Progenitor cell of endocrine pancreas (in vitro differentiated cells): ENCODE data around the gene KLF14. TPM values are rescaled to one million over a fixed set of nuclear protein-coding genes. Genes with fewer than 3 reads are reported as not detected.
"Not testable (repeated sequence)": the region's sequence is repeated elsewhere in the genome, so short reads cannot be mapped to it uniquely, and the experiment has no call there.

Experiments
- DNase-seq: peaks from one replicate; pipeline ENCODE4 v3.0.0; 2021; ENCODE audit warnings: low spot score; ENCODE audit not compliant: unreplicated experiment
- H3K27ac Mint-ChIP-seq: 2 replicates; pipeline ENCODE4 v1.8.0; 2021; ENCODE audit warnings: mild to moderate bottlenecking, moderate library complexity, mixed read lengths
- H3K27me3 Mint-ChIP-seq: 2 replicates; pipeline ENCODE4 v1.8.0; 2021; ENCODE audit warnings: mixed read lengths
- H3K36me3 Mint-ChIP-seq: 2 replicates; pipeline ENCODE4 v1.8.0; 2022; ENCODE audit warnings: mixed read lengths; ENCODE audit not compliant: insufficient read depth
- H3K4me1 Mint-ChIP-seq: 2 replicates; pipeline ENCODE4 v1.8.0; 2021; ENCODE audit warnings: low read depth, mixed read lengths
- H3K4me3 Mint-ChIP-seq: 2 replicates; pipeline ENCODE4 v1.8.0; 2021; ENCODE audit warnings: low read depth, mild to moderate bottlenecking, moderate library complexity, mixed read lengths
- H3K9me3 Mint-ChIP-seq: 2 replicates; pipeline ENCODE4 v1.8.0; 2021; ENCODE audit warnings: low read depth, mixed read lengths
- total RNA-seq: library from RNA; stranded (reverse); gene quantifications from 2 replicates; pipeline ENCODE4 v1.2.1, GENCODE V29; 2021
- TF ChIP-seq, protein P1 (sequence below): fragments of 200-600 bp; sonication (generic); IDR thresholded peaks from one replicate; pipeline ENCODE4 v1.5.0; 2021; ENCODE audit warnings: antibody characterized with exemption, mild to moderate bottlenecking; ENCODE audit not compliant: unreplicated experiment

The KLF14 gene
- total RNA-seq, 1 donor from 2014 or later = 0.14 TPM

DNA sequence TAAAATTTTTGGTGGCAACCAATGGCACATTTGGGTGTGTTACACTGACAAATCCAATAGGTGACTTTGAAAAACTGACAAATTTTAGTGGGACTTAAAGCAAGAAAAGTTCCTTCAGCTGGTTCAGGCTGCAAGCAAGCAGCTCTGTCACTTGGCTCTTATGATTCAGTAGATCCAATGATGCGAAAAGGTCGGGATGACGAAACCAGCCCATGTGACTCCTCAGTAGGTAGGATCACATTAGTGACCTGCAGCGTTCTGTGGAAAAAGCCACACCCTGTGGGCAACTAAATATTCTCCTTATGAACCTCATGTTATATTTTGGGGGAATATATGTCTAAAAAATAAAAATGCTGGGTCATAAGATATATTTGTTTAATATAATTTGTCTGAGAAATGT, 34.3 kb downstream of the KLF14 start:
- H3K4me3 Mint-ChIP-seq = no peak overlapping the region
- no peak overlapping the region for H3K27ac Mint-ChIP-seq
- no peak for DNase-seq
- TF ChIP-seq, protein P1, sequence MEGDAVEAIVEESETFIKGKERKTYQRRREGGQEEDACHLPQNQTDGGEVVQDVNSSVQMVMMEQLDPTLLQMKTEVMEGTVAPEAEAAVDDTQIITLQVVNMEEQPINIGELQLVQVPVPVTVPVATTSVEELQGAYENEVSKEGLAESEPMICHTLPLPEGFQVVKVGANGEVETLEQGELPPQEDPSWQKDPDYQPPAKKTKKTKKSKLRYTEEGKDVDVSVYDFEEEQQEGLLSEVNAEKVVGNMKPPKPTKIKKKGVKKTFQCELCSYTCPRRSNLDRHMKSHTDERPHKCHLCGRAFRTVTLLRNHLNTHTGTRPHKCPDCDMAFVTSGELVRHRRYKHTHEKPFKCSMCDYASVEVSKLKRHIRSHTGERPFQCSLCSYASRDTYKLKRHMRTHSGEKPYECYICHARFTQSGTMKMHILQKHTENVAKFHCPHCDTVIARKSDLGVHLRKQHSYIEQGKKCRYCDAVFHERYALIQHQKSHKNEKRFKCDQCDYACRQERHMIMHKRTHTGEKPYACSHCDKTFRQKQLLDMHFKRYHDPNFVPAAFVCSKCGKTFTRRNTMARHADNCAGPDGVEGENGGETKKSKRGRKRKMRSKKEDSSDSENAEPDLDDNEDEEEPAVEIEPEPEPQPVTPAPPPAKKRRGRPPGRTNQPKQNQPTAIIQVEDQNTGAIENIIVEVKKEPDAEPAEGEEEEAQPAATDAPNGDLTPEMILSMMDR = no peak
- no peaks in the 10 kb centered on the region for H3K36me3 Mint-ChIP-seq
- H3K4me1 Mint-ChIP-seq = no peaks in the 10 kb centered on the region
- H3K27me3 Mint-ChIP-seq = peaks cover 3% of the 10 kb centered on the region
- H3K9me3 Mint-ChIP-seq = no peaks in the 10 kb centered on the region

DNA sequence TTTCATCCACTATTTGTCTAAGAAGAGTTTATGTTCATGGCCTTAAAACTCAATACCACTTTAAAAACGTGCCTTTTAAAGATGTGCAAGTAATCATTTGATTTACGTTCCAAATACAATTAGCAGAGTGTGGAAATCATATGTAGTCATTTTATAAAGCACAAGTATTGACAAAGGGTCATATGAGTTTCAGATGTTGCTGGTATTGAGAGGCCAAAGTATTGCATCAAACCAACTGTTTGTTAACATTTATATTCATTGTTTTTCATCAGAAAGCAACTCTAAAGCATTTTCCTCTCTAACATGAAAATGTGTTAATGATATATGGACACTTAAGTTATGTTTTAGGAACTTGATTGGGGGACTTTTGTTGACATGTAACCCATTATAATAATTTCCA, 36.2 kb downstream of the KLF14 start:
- H3K27me3 Mint-ChIP-seq = peaks cover 3% of the 10 kb centered on the region

DNA sequence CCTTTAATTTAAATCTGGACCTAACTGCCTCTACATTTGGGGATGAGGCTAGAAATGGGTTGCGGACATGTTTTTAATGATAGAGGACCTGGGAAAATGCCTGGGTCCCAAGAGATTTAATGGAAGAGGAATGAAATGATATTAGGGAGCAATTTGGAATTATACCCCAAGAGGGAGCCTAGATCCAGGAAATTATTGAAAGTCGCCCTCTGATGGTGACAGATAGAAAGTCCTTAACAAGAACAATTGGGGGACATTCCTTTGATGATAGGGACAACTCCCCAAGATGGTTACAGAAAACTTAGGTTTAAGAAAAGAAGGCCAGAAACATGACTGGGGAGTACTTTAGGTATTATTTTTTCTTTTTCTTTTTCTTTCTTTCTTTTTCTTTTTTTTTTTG, 38.2 kb downstream of the KLF14 start:
- H3K27me3 Mint-ChIP-seq = no peaks in the 10 kb centered on the region
- H3K36me3 Mint-ChIP-seq = no peaks in the 10 kb centered on the region
- no peak overlapping the region for H3K4me3 Mint-ChIP-seq
- H3K9me3 Mint-ChIP-seq = peaks cover 3% of the 10 kb centered on the region
- no peak overlapping the region for H3K27ac Mint-ChIP-seq
- DNase-seq = no peak
- no peaks in the 10 kb centered on the region for H3K4me1 Mint-ChIP-seq
- TF ChIP-seq, protein P1 = peak; percentile 45

More for the DNA sequence above, 36.2 kb downstream of the KLF14 start:
- no peaks in the 10 kb centered on the region for H3K9me3 Mint-ChIP-seq
- no peak for DNase-seq
- TF ChIP-seq, protein P1 = no peak
- H3K4me1 Mint-ChIP-seq = no peaks in the 10 kb centered on the region
- H3K36me3 Mint-ChIP-seq = no peaks in the 10 kb centered on the region
- H3K27ac Mint-ChIP-seq = no peak overlapping the region
- no peak overlapping the region for H3K4me3 Mint-ChIP-seq

DNA sequence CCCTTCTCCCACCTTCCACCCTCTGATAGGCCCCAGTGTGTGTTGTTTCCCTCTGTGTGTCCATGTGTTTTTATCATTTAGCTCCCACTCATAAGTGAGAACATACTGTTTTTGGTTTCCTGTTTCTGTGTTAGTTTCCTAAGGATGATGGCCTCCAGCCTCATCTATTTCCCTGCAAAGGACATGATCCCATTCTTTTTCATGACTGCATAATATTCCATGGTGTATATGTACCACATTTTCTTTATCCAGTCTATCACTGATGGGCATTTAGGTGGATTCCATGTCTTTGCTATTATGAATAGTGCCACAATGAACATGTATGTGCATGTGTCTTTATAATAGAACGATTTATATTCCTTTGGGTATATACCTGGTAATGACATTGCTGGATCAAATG, 41.6 kb downstream of the KLF14 start:
- not testable (repeated sequence) for H3K4me1 Mint-ChIP-seq, DNase-seq, H3K36me3 Mint-ChIP-seq, H3K4me3 Mint-ChIP-seq, H3K27me3 Mint-ChIP-seq, H3K27ac Mint-ChIP-seq, H3K9me3 Mint-ChIP-seq

DNA sequence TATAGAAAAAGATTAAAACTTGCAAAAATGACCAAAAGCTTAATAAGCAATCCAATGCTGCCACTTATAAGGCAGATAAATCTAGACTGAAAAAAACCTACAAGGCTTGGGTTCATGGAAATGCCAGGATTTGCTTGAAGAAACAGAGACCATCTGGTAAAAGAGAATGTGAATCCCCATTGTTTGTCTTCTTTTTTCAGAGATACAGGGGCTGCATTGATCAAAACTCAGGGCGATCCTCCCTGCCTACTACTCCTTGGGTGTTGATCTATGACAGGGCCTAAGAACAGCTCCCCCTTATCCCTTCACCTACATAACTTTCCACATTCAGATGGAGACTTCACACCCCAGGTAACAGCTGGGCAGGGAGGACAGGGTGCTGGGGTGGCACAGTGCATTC, 44.3 kb downstream of the KLF14 start:
- no peaks in the 10 kb centered on the region for H3K27me3 Mint-ChIP-seq
- no peak overlapping the region for H3K27ac Mint-ChIP-seq
- H3K4me3 Mint-ChIP-seq = no peak overlapping the region
- H3K4me1 Mint-ChIP-seq = no peaks in the 10 kb centered on the region
- DNase-seq = no peak
- no peaks in the 10 kb centered on the region for H3K36me3 Mint-ChIP-seq
- H3K9me3 Mint-ChIP-seq = peaks cover 3% of the 10 kb centered on the region
- TF ChIP-seq, protein P1 = no peak

DNA sequence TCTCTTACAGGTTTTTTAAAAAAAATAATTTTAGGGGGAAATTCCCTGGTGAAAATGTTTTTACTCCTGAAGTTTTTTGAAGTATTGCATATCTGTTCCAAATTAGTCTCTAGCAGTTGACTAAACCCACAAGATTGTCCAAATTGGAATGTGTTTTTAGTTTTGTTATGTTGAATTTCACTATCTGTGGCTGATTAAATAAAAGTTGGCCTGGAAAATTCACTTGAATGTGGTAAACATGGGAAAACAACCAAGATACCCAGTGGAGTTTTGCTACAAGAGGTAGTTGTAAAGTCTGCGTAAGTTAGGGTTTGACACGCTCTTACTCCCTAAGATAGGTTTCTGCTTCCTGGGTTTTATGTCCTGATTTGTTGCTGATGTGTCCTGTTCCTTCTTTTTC, 51.0 kb downstream of the KLF14 start:
- Mint-ChIP-seq H3K27me3 (peaks cover 4% of the 10 kb centered on the region), H3K27ac (no peak overlapping the region), H3K4me1 (no peaks in the 10 kb centered on the region), H3K36me3 (no peaks in the 10 kb centered on the region), H3K9me3 (no peaks in the 10 kb centered on the region), H3K4me3 (no peak overlapping the region)
- TF ChIP-seq, protein P1 = no peak
- no peak for DNase-seq

Other genes starting within 250 kb of the KLF14 start
- gene MEST, start 242.1 kb downstream of the KLF14 start, total RNA-seq = 628 and 664 TPM in 2 replicates
- gene COPG2, start 65.5 kb downstream of the KLF14 start, total RNA-seq = 57.6 and 60.9 TPM in 2 replicates
- not detected in 2 replicates for gene TSGA13, start 47.7 kb downstream of the KLF14 start, total RNA-seq